Fibroblast of peridontal ligament (primary cell): ENCODE measurements around the gene HOXD9.

Experiments
- DNase-seq: peaks from one replicate; pipeline ENCODE4 v3.0.0-alpha.2; 2010; ENCODE audit errors: extremely low read depth

The HOXD9 gene

DNA sequence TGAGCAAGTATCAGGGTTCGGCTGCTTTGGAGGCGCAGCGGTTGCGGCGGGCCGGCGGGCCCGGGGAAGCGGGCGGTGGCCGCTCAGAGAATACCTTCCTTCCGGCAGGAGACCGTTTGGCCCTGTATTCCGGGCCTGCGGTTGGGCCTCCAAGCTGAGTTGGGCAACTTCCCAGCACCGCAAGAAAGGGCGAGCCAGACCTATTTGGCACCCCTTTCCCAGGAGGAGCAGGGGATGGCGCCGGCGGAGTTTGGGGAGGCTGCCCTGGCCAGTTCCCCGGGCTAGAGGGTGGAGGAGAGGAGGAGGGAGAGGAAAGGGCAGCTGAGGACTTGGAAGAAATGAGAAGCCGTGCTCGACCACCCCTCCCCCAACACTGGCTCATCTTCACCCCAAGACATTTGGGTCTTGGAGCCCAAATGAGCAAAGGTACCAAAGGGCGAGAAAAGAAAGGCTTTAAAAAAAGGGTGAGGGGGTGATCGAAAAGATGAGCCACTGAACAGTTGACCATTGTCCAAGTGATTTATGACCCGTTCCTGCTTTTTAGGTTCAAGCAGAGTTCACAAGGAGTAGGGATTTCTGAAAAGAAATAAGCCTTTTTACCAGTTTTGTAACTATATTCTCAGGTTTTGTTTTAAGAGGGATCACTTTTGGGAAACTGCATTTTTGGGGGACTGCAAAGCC is 43.0 kb downstream of the HOXD9 start:
- no peak for DNase-seq

DNA sequence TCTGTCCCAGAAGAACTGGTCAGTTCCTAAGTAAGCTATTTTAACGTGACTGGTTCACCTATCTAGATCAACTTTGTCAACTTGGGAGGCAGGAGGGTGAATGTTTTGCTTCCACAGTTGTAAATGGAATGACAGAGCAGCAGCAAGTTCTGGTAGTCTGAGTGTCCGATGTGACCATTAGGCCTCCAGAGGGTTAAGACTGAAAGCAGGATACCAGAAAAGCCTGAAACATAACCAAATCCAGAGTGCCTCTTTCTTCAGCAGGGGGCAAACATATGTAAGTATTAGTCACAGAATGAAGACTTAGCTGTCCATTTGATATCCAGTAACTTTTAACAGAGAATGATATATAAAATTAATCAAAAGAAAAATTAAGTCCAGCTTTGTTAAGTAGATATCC is 43.8 kb downstream of the HOXD9 start:
- DNase-seq: no peak

DNA sequence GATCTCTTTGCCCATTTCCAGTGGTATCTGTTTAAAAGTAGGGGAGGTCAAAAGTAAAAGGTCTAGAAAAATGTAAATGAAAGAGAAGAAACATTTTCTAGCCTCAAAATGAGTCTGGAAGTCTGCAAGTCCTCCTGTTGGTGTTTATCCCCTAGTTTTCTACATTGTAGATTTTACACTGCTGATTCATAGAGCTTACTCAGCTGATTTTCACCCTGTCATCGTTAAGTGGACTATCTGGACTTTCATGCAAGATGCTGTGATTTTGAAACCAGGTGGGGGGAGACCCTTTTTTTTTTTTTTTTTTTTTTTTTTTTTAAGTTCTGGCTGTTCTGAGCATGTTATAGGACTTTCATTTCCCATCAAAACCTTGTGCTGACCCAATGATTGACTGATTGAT is 44.9 kb downstream of the HOXD9 start:
- DNase-seq: no peak

DNA sequence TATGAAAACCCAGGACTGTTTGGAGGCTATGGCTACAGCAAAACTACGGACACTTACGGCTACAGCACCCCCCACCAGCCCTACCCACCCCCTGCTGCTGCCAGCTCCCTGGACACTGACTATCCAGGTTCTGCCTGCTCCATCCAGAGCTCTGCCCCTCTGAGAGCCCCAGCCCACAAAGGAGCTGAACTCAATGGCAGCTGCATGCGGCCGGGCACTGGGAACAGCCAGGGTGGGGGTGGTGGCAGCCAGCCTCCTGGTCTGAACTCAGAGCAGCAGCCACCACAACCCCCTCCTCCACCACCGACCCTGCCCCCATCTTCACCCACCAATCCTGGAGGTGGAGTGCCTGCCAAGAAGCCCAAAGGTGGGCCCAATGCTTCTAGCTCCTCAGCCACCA is 46.7 kb downstream of the HOXD9 start:
- no peak for DNase-seq

DNA sequence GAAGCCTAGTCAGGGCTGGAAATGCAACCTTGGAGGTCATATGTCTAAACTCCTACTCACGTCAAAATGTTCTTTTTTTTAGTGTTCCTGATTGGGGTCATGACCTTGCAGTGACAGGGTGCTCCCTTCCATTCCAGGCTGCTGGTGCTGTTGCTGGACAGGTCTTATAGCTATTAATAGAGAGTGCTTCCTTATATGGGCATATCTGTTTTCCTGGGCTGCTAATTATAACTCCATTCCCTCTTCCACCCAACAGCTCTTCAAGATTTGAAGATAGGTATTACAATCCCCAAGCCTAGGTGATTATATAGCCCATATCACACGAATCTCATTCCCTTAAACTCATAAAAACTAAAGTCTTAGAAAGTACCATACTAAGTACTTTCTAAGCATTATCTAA is 47.2 kb downstream of the HOXD9 start:
- DNase-seq: no peak

DNA sequence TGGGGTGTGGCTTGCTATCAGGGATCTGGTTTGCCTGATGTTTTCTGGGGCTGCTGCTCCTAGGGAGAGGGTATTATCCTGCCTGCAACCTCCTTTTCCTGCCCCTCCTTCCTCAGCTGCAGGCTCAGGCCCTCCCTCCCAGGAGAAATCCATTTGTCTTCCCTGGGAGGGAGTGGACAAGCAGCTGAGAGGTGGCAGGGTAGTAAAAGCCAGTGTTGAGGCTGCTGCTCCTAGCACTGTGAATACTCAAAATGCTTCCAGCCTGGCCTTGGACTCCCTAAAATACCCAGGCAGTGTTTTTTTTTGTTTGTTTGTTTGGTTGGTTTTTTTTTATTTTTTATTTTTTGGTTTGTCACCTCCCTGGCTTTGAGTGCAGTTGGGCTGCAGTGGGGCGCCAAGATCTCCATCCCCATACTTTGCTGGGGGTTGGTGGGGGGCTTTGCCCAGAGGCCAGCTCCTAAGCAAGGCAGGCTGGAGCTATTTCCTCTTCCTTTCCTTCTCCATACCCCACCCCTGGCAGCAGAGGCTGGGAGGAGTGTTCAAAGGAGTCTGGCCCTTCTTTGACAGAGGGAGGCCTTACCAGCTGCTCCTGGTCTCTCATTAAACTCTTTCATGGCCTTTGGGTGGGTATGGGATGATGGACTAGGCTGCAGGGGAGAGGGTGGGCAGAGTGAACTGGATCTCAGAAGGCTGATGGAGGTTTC is 48.2 kb downstream of the HOXD9 start:
- no peak for DNase-seq

DNA sequence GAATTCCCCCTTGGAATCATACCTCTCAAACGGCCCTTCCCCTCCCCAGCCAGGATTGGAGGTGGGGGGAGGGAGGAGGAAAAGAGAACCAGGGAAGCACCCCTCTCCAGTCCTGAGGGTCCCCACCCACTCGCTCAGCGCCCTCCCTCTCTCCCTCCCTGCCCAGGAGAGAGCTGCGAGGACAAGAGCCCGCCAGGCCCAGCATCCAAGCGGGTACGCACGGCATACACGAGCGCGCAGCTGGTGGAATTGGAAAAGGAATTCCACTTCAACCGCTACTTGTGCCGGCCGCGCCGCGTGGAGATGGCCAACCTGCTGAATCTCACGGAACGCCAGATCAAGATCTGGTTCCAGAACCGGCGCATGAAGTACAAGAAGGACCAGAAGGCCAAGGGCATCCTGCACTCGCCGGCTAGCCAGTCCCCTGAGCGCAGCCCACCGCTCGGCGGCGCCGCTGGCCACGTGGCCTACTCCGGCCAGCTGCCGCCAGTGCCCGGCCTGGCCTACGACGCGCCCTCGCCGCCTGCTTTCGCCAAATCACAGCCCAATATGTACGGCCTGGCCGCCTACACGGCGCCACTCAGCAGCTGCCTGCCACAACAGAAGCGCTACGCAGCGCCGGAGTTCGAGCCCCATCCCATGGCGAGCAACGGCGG is 49.0 kb downstream of the HOXD9 start:
- no peak for DNase-seq

DNA sequence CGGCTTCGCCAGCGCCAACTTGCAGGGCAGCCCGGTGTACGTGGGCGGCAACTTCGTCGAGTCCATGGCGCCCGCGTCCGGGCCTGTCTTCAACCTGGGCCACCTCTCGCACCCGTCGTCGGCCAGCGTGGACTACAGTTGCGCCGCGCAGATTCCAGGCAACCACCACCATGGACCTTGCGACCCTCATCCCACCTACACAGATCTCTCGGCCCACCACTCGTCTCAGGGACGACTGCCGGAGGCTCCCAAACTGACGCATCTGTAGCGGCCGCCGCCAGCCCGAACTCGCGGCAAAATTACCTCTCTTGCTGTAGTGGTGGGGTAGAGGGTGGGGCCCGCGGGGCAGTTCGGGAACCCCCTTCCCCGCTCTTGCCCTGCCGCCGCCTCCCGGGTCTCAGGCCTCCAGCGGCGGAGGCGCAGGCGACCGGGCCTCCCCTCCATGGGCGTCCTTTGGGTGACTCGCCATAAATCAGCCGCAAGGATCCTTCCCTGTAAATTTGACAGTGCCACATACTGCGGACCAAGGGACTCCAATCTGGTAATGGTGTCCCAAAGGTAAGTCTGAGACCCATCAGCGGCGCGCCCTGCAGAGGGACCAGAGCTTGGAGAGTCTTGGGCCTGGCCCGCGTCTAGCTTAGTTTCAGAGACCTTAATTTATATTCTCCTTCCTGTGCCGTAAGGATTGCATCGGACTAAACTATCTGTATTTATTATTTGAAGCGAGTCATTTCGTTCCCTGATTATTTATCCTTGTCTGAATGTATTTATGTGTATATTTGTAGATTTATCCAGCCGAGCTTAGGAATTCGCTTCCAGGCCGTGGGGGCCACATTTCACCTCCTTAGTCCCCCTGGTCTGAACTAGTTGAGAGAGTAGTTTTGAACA is 49.7 kb downstream of the HOXD9 start:
- no peak for DNase-seq

DNA sequence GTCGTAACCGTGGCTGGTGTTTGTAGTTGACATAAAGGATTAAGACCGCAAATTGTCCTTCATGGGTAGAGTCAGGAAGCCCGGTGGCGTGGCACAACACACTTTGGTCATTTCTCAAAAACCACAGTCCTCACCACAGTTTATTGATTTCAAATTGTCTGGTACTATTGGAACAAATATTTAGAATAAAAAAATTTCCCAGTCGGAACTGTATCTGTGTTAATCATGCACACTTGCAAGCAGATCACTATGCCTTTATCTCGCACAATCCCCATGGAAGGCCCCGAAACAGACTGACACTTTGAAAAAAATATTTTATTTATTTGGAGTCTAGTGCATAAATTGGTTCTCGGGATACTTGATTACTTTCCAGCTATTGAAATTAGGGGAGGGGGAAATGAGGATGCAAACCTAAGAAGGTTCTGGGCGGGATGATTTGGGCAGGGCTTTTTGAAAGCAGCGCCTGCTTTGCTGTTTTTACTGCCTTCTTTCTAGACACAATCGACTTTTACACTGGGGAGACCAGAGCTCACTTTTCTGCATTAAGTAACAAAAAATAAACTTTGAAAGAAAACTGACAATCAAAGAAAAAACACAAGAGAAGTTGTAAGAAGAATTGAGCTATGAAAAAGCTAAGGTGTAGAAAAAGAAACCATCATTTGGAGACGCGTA is 50.5 kb downstream of the HOXD9 start:
- no peak for DNase-seq

DNA sequence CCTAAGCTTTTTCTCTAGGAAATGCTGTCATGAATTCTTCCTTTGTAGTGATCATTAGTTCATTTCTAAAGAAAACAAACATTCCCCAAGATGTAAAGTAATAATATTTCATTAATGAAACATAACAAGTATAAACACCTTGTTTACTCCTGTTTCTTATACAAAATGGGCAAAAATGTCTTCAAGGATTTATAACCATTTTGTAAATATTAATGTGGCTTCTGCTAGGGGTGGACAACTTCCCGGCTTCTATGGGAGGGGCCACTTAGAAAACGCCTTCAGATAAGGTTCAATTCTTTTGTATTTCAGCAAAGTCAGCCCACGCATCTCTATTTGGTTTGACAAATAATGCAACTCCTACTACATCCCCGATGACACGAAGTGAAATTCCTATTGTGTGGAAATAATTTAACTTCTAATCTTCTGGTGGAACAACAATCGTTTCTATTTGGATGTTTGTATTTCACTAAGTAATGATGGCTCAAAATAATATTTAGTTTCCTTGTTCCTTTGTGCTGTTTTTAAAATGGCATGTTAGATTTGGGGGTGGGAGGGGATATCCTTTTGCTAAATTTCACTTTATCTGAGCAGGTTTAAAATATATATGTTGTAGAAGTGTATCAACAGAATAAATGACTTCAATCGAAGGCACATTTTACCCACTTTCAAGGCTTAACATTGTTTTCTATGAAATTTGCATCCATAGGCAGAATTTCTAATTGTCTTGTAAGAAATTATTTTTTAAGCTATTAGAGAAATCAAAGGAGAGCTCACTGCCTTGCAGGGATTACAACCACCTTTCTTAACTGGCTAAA is 51.3 kb downstream of the HOXD9 start:
- no peak for DNase-seq

DNA sequence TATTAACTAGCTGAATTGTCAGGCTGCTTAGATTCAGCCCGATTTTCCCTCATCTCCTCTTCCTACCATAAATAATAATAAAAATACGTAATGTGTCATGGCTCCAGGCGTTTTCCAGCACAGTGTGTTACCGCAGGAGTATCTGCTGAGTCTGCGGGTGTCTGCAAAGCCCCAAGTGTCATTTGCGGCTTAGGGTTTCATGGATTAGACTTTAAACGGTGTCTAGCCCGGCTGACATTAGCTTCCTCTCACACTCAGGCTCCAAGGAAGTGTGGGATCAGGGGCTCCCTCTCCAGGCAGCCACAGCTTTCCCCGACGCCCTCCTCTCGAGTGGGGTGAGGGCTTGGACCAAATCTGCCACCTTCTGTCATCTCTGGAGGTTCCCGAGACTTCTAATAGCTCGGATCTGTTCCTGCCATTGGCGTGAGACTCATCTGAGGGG is 51.9 kb downstream of the HOXD9 start:
- DNase-seq: no peak
